Occipital lobe (tissue), 2 donors: ENCODE data around the gene PIP5K1B. TPM values are rescaled to one million over a fixed set of nuclear protein-coding genes. Genes with fewer than 3 reads are reported as not detected.
A peak's percentile ranks its signal among the peaks of the same experiment; 100 is the strongest.
"Not testable (repeated sequence)": the region's sequence is repeated elsewhere in the genome, so short reads cannot be mapped to it uniquely, and the experiment has no call there.

Experiments
- DNase-seq: peaks from one replicate; lab custom pipeline; 2025; lab: John Stamatoyannopoulos, UW
- total RNA-seq: library from RNA; depleted of rRNA; stranded (reverse); fragments of >200 nt; gene quantifications from one replicate; pipeline ENCODE4 v1.2.3, GENCODE V29; 2014

Gene PIP5K1B
- total RNA-seq, 1 donor from 2014 or later, result 2.7 TPM

- DNase-seq, result no peak
These were observed 278.7 kb downstream of the PIP5K1B start for GRCh38 chr9:68983522-68984424.

- DNase-seq, result not testable (repeated sequence)
These were observed 281.9 kb downstream of the PIP5K1B start for GRCh38 chr9:68986949-68987348.

DNA sequence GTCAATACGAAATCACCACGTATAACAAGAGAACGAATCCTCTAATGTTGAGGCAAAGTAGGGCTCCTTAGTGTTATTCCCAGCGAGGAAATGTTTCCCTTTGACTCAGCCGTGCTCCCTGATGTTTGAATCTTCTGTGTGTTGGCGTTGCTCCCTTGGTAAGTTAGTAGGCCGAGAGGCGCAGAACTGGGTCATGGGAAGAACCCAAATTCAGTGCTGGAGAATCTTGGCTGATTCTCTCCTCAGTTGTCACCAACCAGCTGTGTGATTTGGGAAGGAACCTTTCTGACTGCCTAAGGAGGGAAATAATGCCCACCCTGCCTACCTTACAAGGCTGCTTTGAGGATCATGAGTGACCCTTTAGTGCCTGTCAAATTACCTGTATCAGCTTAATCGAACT, 286.4 kb downstream of the PIP5K1B start:
- no peak for DNase-seq

GRCh38 chr9:68995776-68996175, 290.7 kb downstream of the PIP5K1B start:
- no peak for DNase-seq

GRCh38 chr9:68996462-68996861, 291.4 kb downstream of the PIP5K1B start:
- no peak for DNase-seq

DNA sequence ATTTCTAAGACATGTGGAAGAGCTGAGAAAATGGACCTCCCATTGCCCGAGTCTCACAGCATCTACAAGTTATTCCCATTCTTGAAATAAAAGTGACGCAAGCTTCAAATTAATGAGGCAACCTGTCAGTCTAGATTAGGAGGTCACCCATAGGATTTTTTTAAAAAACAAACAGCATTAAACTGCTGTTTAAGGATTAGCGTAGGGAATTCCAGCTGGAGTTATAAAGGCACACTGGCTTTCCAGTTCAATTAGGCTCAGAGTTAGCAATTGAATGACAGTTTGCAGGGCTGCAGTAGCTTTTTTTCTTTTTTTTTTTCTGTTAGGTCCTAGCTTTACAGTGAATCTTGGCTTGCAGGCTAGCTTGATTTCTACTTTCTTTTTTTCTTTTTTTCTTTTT, 292.6 kb downstream of the PIP5K1B start:
- DNase-seq, result no peak

- DNase-seq, result no peak
These were observed 293.3 kb downstream of the PIP5K1B start for GRCh38 chr9:68998385-68998784.

DNA sequence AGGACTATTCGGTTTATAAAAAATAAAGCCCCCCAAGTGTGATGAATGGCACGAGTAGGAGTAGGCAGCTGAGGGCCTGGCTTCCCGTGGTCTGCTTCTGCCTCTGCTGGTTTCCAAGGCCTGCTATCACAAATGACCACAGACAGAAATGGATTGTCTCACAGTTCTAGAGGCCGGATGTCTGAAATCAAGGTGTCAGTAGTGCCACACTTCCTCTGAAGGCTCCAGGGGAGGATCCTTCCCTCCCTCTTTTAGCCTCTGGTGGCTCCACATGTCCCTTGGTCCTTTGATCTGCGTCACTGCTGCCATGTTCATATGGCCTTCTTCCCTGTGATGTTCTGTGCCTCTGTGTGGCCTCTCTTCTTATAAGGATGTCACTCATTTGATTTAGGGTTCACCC, 293.8 kb downstream of the PIP5K1B start:
- DNase-seq, result no peak

GRCh38 chr9:68999393-69000105, 294.5 kb downstream of the PIP5K1B start:
- peak; percentile 49 for DNase-seq

GRCh38 chr9:69001921-69002320, 296.9 kb downstream of the PIP5K1B start:
- DNase-seq, result no peak

DNA sequence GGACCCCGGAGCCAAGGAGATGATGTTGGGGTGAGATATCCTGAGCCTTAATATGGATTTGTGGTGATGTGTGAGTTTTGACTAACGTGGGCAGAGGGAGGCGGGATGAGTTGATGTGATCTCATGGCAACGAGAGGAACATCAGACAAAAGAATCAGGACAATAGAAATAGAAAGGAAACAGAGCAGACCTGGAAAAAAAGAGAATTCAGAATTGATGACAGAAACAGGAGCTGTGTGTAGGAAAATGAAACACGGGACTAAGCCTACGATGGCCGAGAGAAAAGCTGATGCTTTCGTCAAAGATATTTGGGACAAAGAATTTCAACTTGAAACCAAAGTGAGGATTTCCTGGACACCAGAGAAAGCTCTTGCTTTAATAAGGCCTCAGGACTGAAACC, 298.0 kb downstream of the PIP5K1B start:
- no peak for DNase-seq

- DNase-seq, result no peak
These were observed 299.8 kb downstream of the PIP5K1B start for GRCh38 chr9:69004836-69005235.

DNA sequence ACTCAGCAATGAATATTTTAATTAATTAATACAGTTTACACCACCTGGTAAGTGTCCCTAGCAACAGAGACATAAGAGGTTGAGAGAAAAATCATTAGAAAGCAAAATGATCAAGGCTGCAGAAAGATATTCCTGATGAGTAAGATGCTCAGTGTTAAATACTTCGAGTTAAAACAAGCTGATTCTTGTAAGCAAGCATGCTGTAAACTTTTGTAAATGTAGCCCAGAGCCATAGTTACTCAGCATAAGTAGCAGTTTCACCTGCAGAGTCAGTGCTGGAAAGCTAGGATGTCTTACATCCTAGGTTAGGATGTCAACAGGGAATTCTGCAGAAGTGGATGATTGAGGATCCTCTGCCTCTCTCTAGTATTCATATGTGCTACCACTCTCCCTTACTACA, 304.7 kb downstream of the PIP5K1B start:
- no peak for DNase-seq

DNA sequence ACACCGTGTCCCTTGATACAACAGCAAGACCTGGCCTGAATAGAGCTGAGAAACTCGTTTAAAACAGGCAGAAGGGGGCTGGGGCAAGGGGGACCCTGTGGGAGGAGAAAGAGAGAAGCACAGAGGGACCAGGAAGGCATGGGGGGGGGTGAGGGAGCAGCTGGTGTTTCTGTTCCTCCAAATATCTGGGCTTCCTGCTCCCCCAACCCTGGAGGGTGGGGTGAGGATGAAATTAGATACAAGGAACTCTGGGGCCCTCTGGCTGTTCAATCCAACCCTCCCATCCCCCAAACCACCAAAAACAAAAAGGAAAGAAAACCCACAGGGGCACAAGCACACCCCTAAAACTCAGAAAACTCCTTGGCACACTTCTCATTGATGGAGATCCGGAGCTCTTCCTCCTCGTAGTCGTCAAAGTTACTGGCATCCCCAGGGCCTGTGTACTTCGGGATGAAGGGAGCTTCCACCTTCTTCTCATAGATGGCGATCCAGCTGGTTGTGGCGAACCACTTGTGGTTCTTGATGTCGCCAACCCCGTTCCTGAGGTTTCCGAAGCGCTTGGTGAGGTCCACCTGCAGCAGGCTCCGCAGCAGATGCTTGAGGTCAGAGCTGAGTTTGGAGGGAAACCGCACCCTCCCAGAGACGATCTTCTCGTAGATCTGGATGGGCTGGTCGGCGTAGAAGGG, 307.8 kb downstream of the PIP5K1B start:
- no peak for DNase-seq

DNA sequence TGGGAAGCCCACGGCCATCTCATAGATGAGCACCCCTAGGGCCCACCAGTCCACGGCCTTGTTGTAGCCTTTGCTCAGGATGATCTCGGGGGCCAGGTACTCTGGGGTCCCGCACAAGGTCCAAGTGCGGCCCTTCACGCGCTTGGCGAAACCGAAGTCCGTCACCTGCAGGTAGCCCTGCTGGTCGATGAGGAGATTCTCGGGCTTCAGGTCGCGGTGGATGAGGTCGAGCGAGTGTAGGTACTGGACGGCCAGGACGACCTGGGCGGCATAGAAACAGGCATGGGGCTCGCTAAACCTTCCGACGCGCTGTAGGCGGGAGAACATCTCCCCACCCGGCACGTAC, 308.3 kb downstream of the PIP5K1B start:
- no peak for DNase-seq

GRCh38 chr9:69014013-69014412, 309.0 kb downstream of the PIP5K1B start, which contains the start of gene PRKACG:
Gene PRKACG, minus strand, starts transcription at chr9:69014113. Its CDS starts 21 bp downstream, at chr9:69014092.
- no peak for DNase-seq

GRCh38 chr9:69016191-69017096, 311.4 kb downstream of the PIP5K1B start:
- no peak for DNase-seq

GRCh38 chr9:69018737-69019136, 313.7 kb downstream of the PIP5K1B start:
- DNase-seq, result no peak

DNA sequence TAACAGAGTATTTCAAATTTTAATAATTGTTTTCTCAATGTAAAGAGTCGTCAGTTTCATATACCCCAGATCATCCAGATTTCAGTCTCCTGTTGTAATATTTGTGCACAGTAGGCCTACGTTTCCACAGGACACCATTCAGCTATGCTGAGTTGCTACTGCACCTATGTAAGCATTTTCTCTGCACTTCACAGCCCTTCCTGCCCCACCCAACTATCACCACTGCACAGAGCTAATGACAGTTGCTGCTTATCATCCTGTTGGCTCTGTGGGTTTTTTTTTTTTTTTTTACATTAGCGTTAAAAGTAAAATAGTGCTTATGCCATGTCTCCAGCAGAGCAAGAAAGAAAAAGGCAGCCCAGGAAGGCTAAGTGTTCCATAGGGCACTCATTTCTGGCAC, 314.8 kb downstream of the PIP5K1B start:
- DNase-seq, result no peak

GRCh38 chr9:69020301-69021145, 315.5 kb downstream of the PIP5K1B start:
- no peak for DNase-seq
